Occipital lobe (tissue), 2 donors: ENCODE results near the gene HLA-B. TPM values are rescaled to one million over a fixed set of nuclear protein-coding genes. Genes with fewer than 3 reads are reported as not detected.

ENCODE experiments used
- DNase-seq: peaks from one replicate; lab custom pipeline; 2025; lab: John Stamatoyannopoulos, UW
- total RNA-seq: library from RNA; depleted of rRNA; stranded (reverse); fragments of >200 nt; gene quantifications from one replicate; pipeline ENCODE4 v1.2.3, GENCODE V29; 2014

The HLA-B gene
- total RNA-seq, 1 donor from 2014 or later = 34.3 TPM

GRCh38 chr6:31353384-31353945, 3.5 kb downstream of the HLA-B start:
- no peak for DNase-seq

DNA sequence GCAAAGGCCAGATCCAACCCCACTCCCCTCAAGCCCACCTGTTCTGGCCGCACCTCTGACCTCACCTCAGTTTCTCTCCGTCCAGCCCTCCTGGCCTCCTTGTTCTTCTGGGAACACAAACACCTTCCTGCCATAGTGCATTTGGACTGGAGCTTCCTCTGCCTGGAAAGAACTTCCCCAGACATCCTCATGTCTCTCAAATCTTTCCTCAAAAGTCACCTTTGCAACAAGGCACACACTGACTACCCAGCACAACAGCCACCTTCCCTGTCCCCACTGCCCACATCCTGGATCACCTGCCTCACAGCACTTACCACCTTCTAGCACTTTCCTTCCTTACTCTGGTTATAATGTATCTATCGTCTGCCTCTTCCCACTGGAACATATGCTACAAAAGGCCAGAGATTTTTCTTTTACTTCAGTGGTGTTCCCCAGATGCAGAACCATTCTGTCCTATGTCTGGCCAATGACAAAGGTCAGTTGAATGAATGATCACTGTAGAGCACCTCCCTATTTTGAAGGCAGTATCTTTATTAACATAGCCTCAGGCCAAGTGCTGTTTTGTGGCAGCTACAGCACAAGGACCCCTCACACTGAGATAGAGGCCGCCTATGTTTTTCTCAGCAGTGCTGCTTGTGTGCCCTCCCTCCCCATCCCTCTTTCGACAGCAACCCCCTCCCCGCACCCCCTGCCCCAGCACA, 4.1 kb downstream of the HLA-B start:
- no peak for DNase-seq

DNA sequence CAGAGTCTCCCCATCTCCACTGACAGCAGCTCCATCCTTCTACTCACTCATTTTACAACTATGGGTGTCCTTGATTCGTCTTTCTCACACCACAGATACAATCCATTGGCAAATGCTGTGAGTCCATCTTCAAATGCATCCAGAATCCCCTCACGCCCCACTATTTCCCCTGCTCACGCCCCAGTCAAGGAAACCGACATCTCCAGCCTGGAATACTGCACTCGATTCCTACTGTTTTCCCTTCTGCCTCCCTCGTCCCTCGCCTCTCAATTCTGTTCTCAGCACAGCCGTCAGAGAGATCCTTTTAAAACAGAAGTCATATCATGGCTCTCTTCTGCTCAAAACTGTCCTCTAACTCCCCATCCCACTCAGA, 4.7 kb downstream of the HLA-B start:
- no peak for DNase-seq

GRCh38 chr6:31351401-31352309, 5.3 kb downstream of the HLA-B start:
- no peak for DNase-seq

GRCh38 chr6:31351033-31351380, 6.0 kb downstream of the HLA-B start:
- DNase-seq = no peak

- no peak for DNase-seq
Measured at GRCh38 chr6:31350196-31351032, 6.6 kb downstream of the HLA-B start.

DNA sequence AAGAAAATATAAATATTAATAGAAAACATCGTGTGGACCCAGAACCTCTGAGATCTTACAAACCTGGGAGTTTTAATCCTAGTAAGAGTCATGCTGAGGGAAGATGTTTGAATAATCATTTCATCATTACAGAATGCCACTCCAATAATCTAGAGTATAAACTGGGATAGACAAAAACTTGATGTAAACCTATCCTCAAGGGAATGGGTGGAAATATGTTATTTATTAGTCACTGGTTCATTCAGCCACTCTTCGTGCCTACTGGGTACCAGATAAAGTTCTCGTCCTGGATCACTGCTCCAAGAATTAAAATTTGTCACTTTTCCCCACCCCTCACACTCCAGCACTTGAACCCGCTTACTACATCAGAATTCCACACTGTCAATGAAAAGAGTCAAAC, 7.7 kb downstream of the HLA-B start:
- DNase-seq = no peak

DNA sequence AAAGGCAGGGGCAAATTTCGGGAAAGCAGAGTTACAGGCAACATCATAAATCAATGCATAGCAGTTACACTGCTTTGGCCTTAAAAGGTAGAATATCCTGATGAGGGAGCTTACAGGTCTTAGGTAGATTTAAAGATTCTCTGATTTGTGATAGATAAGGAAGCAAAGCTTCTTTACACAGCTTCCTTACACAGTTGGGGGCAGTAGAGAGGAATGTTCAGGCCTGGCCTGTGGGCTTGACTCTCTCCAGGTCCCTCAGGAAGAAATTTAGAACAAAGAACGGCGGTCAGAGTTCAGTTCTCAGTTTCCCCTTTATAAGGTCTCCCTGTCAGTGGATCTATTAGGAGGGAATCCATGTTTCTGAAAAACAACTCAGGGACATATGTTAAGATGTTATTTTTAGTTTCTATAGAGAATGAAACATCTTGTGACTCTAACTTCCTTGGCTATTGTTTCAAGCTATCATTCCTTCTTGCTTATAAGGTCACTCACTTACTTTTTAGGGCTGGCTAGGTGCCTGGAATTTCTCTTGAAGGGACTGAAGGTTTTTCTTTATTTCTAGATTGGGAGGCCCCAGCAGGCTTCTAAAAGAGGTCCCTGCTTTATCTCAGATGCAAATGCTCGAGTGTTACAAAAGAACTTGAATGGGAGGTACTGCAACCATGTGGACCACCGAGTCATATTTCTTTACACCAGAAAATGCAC, 11.8 kb downstream of the HLA-B start:
- no peak for DNase-seq

GRCh38 chr6:31340228-31340627, 16.8 kb downstream of the HLA-B start:
- DNase-seq = no peak

- no peak for DNase-seq
Measured at GRCh38 chr6:31339210-31339609, 17.8 kb downstream of the HLA-B start.

DNA sequence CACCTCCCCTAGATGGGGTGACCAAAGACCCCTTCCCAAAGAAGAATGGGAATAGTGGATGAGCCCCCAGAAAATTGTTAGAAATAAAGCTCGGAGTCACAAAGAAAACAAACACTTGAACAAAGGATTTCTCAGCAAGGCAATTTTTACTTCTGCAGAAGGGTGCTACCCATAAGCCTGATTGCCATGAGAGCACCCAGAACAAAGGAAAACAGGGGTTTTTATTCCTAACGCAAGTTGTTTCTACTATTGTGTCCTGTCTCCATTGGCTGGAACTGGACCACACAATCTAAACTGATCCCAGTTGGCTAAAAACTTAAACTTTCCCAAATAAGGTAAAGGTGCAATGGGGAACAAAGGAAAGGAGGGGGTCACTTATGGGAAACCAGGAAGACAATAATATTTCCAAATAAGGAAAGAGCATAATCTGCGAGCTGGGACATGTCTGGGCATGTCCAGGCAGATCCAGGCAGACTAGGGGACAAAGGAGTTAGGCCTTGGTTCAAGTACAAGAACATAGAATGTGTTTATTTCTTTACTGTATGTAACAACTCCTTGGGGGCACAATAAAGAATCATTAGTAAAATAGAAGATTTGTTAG, 20.0 kb downstream of the HLA-B start:
- no peak for DNase-seq

GRCh38 chr6:31332637-31333602, 24.1 kb downstream of the HLA-B start:
- no peak for DNase-seq

GRCh38 chr6:31328355-31328960, 28.5 kb downstream of the HLA-B start:
- no peak for DNase-seq

GRCh38 chr6:31321820-31322219, 35.2 kb downstream of the HLA-B start:
- DNase-seq = no peak

- no peak for DNase-seq
Measured at GRCh38 chr6:31321005-31321707, 35.8 kb downstream of the HLA-B start.

- no peak for DNase-seq
Measured at GRCh38 chr6:31317036-31317435, 39.9 kb downstream of the HLA-B start.

GRCh38 chr6:31309641-31310040, 47.3 kb downstream of the HLA-B start:
- no peak for DNase-seq

GRCh38 chr6:31308845-31309175, 48.2 kb downstream of the HLA-B start:
- DNase-seq = no peak
